ENCODE results near the gene C2orf49. TPM values are rescaled to one million over a fixed set of nuclear protein-coding genes. Genes with fewer than 3 reads are reported as not detected.

The C2orf49 gene
- polyA plus RNA-seq, 3 donors: 8.1 to 10.4 (median 8.6) TPM

DNA sequence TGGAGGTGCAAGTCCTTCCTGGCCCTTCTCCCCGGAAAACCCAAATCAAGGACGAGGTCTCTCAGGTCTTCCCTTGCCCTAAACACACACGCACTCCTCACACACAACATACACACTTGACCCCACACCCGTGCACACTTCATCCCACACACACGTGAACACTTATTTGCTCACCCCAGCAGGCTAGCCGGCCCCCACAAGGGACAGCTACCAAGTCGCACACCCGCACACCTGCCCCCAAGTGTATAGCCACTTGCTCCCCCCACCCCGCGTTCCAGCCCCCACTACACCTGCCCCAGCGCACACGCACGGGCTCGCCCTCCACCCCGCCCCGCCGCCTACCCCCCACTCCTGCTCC, 8.2 kb upstream of the C2orf49 start:
- Mint-ChIP-seq H3K9me3 (no peaks in the 10 kb centered on the region), H3K27me3 (ENCODE audit: low read depth in 3 of 3) (no peaks in the 10 kb centered on the region), H3K4me1 (peaks cover 50% of the 10 kb centered on the region), H3K4me3 (peak overlapping the region; percentile 84 to 99), H3K27ac (peak overlapping the region; percentile 47 to 95 (median 82)), H3K36me3 (peaks cover 0 to 4% of the 10 kb centered on the region in 2 donors)
- peaks cover 37 to 45% of the 10 kb centered on the region in 2 donors for H3K4me1 ChIP-seq (ENCODE audit: control insufficient read depth in 1 of 2, insufficient read depth in 2 of 2, low read length in 2 of 2)
- H2AFZ ChIP-seq (ENCODE audit: insufficient read depth, low read depth, low read length, poor library complexity, severe bottlenecking): peak overlapping the region; percentile 78
- H3K36me3 ChIP-seq (replicated peaks in 1 of 2; ENCODE audit: control insufficient read depth in 1 of 2, insufficient read depth in 2 of 2, low read length in 2 of 2): peaks cover 0 to 12% of the 10 kb centered on the region in 2 donors
- no peaks in the 10 kb centered on the region for H3K9me3 ChIP-seq (replicated peaks in 1 of 2; ENCODE audit: control insufficient read depth in 1 of 2, insufficient read depth in 1 of 2, low read length in 2 of 2)
- peaks cover 65% of the 10 kb centered on the region for H3K79me2 ChIP-seq (ENCODE audit: insufficient read depth, low read length)
- H3K27me3 ChIP-seq (ENCODE audit: control insufficient read depth in 2 of 2, insufficient read depth in 2 of 2, low read length in 2 of 2): no peaks in the 10 kb centered on the region
- H4K20me1 ChIP-seq (ENCODE audit: insufficient read depth, low read length): peaks cover 15% of the 10 kb centered on the region
- TF ChIP-seq, protein P1, sequence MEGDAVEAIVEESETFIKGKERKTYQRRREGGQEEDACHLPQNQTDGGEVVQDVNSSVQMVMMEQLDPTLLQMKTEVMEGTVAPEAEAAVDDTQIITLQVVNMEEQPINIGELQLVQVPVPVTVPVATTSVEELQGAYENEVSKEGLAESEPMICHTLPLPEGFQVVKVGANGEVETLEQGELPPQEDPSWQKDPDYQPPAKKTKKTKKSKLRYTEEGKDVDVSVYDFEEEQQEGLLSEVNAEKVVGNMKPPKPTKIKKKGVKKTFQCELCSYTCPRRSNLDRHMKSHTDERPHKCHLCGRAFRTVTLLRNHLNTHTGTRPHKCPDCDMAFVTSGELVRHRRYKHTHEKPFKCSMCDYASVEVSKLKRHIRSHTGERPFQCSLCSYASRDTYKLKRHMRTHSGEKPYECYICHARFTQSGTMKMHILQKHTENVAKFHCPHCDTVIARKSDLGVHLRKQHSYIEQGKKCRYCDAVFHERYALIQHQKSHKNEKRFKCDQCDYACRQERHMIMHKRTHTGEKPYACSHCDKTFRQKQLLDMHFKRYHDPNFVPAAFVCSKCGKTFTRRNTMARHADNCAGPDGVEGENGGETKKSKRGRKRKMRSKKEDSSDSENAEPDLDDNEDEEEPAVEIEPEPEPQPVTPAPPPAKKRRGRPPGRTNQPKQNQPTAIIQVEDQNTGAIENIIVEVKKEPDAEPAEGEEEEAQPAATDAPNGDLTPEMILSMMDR (IDR thresholded peaks at IDR 0.05): no peak
- under 1% methylated on average over 8 of the region's 17 CpGs for WGBS (ENCODE audit: insufficient coverage)
- H3K4me2 ChIP-seq (replicated peaks; ENCODE audit: extremely low read depth, low read length, poor library complexity, severe bottlenecking): peak overlapping the region; percentile 80
- DNase-seq: no peak
- intact Hi-C loops (cut with micrococcal nuclease): no loop called here
- peak overlapping the region; percentile 22 to 75 for H3K27ac ChIP-seq (ENCODE audit: low read depth in 1 of 2, low read length in 2 of 2)
- peak overlapping the region; percentile 62 for H3K9ac ChIP-seq (ENCODE audit: insufficient read depth, low read length, poor library complexity, severe bottlenecking)
- H3K4me3 ChIP-seq (replicated peaks in 1 of 3; ENCODE audit: low read depth in 2 of 3, low read length in 3 of 3): peak overlapping the region; percentile 55 to 83 (median 70)

DNA sequence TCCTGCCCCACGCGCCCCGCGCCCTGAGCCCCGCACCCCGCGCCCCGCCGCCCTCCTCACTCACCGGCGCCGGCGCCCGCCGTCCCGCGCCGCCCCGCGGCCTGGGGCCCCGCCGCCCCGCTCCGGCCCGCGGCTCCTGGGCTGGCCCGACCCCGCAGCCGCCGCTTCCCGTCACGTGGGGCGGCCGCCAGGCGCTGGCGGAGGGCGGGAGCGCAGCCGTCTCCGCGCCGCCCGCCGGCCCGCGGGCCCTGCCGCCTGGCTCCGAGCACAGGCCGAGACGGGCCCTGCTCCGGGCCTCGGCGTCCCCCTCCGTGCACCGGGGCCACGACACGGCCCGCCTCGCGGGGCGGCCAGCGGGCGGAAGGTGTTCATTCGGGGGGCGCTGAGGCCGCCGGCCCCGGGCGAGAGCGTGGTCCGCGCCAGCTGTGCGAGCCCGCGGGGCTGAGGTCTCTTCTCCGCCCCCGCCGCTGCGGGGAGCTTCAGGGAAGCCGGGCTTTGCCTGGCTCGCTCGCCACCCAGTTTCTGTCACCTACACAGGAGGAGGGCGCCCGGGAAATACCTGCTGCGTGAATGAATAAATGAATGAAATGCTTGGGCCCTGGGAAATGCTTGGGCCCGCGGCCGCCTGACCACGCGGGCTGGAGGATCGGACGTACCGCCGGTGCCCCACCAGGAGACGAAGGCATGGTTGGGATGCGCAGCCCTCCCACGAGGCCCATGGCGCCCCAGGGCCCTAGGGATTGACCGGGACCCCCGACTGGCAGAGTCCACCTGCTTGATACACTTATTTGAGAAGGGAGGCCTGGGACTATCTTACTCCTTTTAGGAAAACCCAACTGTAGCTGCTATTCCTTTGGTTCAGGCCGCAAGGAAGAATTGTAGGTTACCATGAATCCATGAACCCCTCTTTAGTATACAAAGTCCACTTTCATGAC, 7.5 kb upstream of the C2orf49 start, which contains the start of gene TGFBRAP1:
TGFBRAP1 (minus strand) TSS at position 175 of the 935 bp plus-strand sequence. CDS start 21,434 bp downstream, outside the sequence.
- Histone ChIP-seq H3K4me3 (replicated peaks in 1 of 3; ENCODE audit: low read depth in 2 of 3, low read length in 3 of 3) (peak within 1 kb of the TSS; percentile 59 to 83 (median 70)), H3K4me1 (ENCODE audit: control insufficient read depth in 1 of 2, insufficient read depth in 2 of 2, low read length in 2 of 2) (peaks cover 30 to 38% of the 10 kb centered on the region in 2 donors), H3K36me3 (replicated peaks in 1 of 2; ENCODE audit: control insufficient read depth in 1 of 2, insufficient read depth in 2 of 2, low read length in 2 of 2) (peaks cover 0 to 17% of the 10 kb centered on the region in 2 donors), H2AFZ (ENCODE audit: insufficient read depth, low read depth, low read length, poor library complexity, severe bottlenecking) (peak within 1 kb of the TSS; percentile 100), H3K27ac (ENCODE audit: low read depth in 1 of 2, low read length in 2 of 2) (peak within 1 kb of the TSS; percentile 52 to 86), H3K9ac (ENCODE audit: insufficient read depth, low read length, poor library complexity, severe bottlenecking) (peak within 1 kb of the TSS; percentile 93), H3K4me2 (replicated peaks; ENCODE audit: extremely low read depth, low read length, poor library complexity, severe bottlenecking) (peak within 1 kb of the TSS; percentile 88), H3K9me3 (replicated peaks in 1 of 2; ENCODE audit: control insufficient read depth in 1 of 2, insufficient read depth in 1 of 2, low read length in 2 of 2) (no peaks in the 10 kb centered on the region), H3K79me2 (ENCODE audit: insufficient read depth, low read length) (peaks cover 59% of the 10 kb centered on the region), H3K27me3 (ENCODE audit: control insufficient read depth in 2 of 2, insufficient read depth in 2 of 2, low read length in 2 of 2) (no peaks in the 10 kb centered on the region), H4K20me1 (ENCODE audit: insufficient read depth, low read length) (peaks cover 9% of the 10 kb centered on the region)
- TF ChIP-seq, protein P1 (IDR thresholded peaks at IDR 0.05): no peak
- DNase-seq: peak in 2 of 3 donors; percentile 49 to 51
- peaks cover 0 to 6% of the 10 kb centered on the region in 2 donors for H3K36me3 Mint-ChIP-seq
- H3K4me1 Mint-ChIP-seq: peaks cover 43% of the 10 kb centered on the region
- no peaks in the 10 kb centered on the region for H3K9me3 Mint-ChIP-seq
- under 1% methylated on average over 82 of the region's 101 CpGs for WGBS (ENCODE audit: insufficient coverage)
- H3K27me3 Mint-ChIP-seq (ENCODE audit: low read depth in 3 of 3): no peaks in the 10 kb centered on the region
- intact Hi-C loops (cut with micrococcal nuclease): loop anchor here in 1 of 2 donors (5.0 kb wide), 1 partner anchor 862 kb away; the partner anchor contains the start of gene UXS1
- peak within 1 kb of the TSS; percentile 85 to 99 for H3K4me3 Mint-ChIP-seq
- H3K27ac Mint-ChIP-seq: peak within 1 kb of the TSS; percentile 81 to 95 (median 88)
